G401 (cell line): ENCODE measurements around the gene GPATCH3. TPM values are rescaled to one million over a fixed set of nuclear protein-coding genes. Genes with fewer than 3 reads are reported as not detected.
"Not testable (repeated sequence)": the region's sequence is repeated elsewhere in the genome, so short reads cannot be mapped to it uniquely, and the experiment has no call there.

Experiments
- DNase-seq: peaks from one replicate; pipeline ENCODE4 v3.0.0-alpha.2; 2015; ENCODE audit warnings: low spot score
- in situ Hi-C: cut with HindIII; loops from 2 replicates; pipeline ENCODE4 v1.10.0; 2016; ENCODE audit warnings: low sequenced_read_pairs, mixed read lengths
- total RNA-seq: library from RNA; depleted of rRNA; stranded (reverse); fragments of >200 nt; shearing (Covaris generic); gene quantifications from 2 replicates; pipeline ENCODE4 v1.2.3, GENCODE V29; 2014

GPATCH3 gene
- total RNA-seq, 1 experiment from 2014 or later = 22.0 TPM

DNA sequence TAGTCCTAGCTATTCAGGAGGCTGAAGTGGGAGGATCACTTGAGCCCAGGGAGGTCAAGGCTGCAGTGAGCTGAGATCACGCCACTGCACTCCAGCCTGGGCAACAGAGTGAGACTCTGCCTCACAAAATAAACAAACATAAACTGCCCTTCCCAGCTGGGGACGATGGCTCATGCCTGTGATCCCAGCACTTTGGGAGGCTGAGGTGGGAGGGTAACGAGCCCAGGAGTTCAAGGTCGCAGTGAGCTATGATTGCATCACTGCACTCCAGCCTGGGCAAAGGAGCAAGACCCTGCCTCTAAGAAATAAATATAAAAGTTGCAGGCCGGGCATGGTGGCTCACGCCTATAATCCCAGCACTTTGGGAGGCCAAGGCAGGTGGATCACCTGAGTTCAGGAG, 18.7 kb downstream of the GPATCH3 start:
- DNase-seq, in situ Hi-C loops: not testable (repeated sequence)

GRCh38 chr1:26879793-26880192, 20.5 kb downstream of the GPATCH3 start:
- no peak for DNase-seq
- in situ Hi-C loops = no loop called here

- in situ Hi-C loops = no loop called here
Measured at GRCh38 chr1:26877326-26877725, 22.9 kb downstream of the GPATCH3 start.

DNA sequence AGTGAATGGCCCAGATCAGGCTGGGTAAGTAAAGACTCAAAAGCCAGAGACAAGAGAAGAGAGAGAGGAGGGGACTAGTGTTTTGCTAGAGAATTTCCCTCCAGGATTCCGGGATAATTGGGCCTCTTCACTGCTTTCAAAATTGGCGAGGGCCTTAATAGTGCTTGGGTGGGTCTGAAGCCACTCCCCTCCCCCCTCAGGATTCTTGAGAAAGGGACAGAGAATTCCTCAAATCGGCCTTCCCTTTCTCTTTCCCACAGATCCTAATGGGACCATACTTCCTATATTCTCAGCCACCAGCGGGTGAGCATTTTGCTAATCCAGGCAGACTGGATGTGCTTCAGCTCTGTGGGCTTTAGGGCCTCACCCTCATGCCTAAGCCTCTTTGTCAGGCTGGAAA, 25.4 kb downstream of the GPATCH3 start:
- no peak for DNase-seq
- in situ Hi-C loops = no loop called here

More at GRCh38 chr1:26877326-26877725, 22.9 kb downstream of the GPATCH3 start:
- no peak for DNase-seq

DNA sequence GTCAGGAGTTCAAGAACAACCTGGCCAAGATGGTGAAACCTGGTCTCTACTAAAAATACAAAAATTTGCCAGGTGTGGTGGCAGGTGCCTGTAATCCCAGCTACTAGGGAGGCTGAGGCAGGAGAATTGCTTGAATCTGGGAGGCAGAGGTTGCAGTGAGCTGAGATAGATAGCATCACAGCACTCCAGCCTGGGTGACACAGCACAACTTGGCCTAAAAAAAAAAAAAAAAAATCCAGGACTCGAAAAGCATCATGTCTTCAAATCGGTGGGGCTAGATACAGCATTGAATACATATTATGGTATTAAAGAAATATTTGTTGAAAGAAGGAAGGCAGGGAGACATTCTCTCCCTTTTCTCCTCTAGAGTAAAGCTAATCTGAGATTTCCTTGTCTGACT, 27.2 kb downstream of the GPATCH3 start:
- in situ Hi-C loops, DNase-seq: not testable (repeated sequence)

DNA sequence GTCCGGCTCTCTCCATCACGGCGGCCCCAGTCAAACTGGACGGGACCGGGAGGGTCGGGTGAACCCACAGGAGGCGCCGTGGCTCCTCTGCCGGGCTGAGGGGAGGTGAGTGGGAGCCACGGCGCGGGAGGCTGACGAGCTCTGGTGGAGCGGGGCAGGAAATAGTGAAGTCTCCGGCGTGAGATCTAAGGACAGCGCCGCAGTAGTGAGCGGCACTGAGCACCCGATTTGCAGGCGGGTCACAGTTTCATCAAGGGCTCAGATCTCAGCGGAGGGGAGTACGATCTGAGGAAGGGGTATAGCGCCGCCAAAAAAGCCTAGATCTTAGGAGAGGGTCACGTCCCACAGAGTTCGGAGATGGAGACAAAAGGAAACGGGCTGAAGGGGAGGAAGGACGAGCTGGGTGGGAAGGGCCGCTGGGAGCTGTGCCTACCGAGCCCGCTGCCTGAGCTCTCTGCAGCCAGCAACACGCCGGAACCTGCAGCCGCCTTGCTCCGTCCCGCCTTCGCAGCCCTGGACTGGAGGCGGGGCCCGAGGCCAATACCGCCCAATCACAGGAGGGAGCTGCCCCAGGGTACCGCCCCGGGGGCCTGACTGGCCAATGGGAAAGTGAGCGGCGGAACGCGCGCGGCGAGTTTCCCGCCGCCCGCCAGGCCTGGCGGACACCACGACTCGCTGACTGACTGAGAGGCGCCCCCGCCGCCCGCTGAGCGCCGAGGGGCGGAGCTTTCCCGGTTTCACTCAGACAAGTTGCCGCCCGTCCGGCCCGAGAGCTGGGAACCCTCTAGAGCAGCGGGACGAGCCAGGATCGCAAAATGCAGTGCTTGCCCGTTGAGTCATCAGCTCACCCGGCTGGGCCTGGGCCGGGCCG, 35.4 kb downstream of the GPATCH3 start:
- DNase-seq = peak; percentile 97
- in situ Hi-C loops = no loop called here

DNA sequence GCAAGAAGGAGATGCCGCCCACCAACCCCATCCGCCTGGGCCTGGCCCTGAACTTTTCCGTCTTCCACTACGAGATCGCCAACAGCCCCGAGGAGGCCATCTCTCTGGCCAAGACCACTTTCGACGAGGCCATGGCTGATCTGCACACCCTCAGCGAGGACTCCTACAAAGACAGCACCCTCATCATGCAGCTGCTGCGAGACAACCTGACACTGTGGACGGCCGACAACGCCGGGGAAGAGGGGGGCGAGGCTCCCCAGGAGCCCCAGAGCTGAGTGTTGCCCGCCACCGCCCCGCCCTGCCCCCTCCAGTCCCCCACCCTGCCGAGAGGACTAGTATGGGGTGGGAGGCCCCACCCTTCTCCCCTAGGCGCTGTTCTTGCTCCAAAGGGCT, 36.6 kb downstream of the GPATCH3 start:
- in situ Hi-C loops = no loop called here
- no peak for DNase-seq

DNA sequence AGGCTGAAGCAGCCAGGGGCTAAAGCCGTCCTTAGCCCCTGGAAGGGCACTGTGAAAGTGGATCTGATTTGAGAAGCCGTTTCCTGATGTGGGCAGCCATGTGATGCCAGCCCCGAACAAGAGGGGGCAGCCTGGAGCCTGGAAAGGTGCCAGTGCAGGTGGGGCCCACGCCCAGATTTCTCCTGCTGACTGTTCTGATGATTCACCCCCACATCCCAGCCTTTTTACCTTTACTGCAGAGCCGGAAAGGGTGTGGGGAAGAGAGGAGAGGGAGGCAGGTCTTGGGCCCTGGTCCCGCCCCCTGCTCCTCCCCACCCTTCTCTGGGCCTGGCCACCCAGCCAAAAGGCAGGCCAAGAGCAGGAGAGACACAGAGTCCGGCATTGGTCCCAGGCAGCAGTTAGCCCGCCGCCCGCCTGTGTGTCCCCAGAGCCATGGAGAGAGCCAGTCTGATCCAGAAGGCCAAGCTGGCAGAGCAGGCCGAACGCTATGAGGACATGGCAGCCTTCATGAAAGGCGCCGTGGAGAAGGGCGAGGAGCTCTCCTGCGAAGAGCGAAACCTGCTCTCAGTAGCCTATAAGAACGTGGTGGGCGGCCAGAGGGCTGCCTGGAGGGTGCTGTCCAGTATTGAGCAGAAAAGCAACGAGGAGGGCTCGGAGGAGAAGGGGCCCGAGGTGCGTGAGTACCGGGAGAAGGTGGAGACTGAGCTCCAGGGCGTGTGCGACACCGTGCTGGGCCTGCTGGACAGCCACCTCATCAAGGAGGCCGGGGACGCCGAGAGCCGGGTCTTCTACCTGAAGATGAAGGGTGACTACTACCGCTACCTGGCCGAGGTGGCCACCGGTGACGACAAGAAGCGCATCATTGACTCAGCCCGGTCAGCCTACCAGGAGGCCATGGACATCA, 37.2 kb downstream of the GPATCH3 start, which contains the start of gene SFN:
TSS of gene SFN (plus strand) at position 369 of the 904 bp plus-strand sequence. CDS start at position 433, 64 bp downstream.
- in situ Hi-C loops = no loop called here
- DNase-seq = peak; percentile 36

DNA sequence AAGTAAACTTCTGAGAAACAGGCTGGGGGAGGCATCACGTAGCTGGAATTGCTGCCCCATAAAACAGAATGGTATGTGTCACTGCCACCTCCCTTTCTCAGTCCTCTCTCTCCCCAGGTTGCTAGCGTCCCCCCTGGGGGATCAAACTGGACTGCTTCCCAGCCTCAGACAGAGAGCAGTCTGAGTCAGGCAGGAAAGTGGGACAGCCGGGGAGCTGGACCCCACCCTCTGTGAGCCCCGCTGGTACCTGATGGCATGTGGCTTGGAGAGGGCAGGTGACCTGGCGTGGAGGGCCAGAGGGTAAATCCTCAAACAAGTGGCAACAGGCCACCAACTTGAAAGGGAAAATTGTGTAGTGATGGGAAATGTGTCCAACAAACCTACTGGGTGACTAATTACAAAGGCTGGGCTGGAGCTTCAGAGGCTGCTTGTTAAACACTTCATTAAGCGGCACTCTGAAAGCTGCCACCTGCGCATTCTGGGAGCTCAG, 38.3 kb downstream of the GPATCH3 start:
- peak; percentile 45 for DNase-seq
- in situ Hi-C loops = no loop called here

- in situ Hi-C loops = no loop called here
- no peak for DNase-seq
Measured at GRCh38 chr1:26861286-26861701, 39.0 kb downstream of the GPATCH3 start.

- no peak for DNase-seq
- in situ Hi-C loops = no loop called here
Measured at GRCh38 chr1:26858891-26859640, 41.2 kb downstream of the GPATCH3 start.

- no peak for DNase-seq
- in situ Hi-C loops = no loop called here
Measured at GRCh38 chr1:26858160-26858559, 42.1 kb downstream of the GPATCH3 start.

DNA sequence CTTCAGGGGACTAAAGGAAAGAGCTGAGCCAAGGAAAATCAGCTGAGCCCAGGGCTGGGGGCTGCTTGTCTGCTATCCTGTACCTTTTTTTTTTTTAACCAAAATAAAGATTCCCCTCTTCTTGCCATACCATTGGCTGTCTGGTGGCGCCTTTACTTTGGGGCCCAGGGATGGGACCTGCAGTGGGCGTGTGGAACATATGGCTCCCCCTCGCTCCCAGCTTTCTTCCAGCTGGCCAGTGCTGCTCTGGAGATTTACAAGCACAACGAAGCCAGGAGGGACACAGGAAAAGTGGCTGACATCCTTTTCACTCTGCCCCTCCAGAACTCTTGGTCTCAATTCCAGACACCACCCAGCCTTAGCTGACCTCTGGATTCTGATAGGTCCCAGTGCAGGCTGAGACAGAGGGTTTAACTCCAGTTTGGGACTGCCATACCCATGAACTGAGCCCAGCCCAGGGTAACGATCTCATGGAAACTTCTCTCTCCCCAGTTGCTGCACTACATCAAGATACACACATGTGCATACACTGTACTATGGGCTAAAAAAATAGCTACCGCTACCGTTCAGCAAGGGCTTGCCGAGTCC, 42.7 kb downstream of the GPATCH3 start:
- DNase-seq = no peak

DNA sequence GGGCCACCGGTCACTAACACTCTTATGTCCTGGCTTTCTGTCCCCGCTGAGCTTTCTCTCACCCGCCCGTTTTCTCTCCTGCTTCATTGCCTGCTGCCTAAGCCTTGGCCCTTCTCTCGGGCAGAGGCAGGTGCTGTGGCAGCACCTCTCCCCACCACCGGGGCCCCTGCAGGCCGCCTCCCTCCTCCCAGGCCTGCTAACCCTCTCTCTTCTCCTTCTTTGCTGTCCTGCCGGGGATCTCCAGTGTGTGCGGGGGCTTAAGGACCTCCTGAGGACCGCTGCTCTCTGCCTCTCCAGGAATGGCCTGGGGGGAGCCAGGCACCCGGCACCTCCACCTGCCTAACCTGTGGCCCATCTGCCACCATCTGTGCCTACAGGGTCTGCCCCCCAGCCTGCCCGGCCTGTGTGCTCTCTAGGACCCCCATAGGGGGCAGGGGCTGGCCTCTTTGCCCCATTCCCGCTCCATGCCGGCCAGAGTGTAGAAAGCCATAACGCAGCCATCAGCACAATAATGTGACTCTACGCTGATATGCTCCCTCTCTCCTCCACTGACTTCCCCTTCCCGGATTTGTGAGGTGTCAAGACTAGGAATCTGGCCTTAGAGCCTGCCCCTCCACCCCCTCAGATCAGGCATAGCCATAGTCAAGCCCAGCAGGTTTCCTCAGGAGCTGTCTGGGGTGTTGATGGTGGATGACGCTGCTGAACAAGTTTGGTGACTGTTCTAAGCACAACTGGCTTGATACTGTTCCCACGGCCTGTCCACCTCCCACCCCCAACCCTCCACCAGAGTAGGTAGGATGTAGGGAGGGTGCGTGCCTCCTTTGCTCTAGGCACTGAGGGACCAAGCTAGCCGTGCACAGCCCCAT, 43.4 kb downstream of the GPATCH3 start:
- DNase-seq = peak; percentile 41
- in situ Hi-C loops = no loop called here

More for the DNA sequence above, 42.7 kb downstream of the GPATCH3 start:
- in situ Hi-C loops = no loop called here

DNA sequence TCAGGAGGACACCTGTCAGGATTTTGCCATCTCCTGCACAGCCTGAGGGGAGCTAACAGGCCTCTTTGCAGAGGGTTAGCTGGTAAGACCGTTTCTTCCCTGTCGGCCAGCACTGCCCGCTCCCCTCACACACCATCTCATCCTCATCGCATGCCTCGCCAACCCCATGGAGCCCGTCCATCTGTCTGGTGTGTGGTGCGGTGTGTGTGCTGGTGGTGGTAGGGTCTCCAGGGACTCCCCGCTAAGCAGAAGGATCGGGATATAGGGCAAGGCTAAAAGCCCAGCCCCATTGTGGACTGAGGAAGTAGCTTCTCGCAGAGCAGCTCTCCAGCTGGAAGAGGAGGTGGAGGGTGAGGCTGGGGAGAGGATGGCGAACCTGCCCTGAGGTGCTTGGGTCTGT, 44.1 kb downstream of the GPATCH3 start:
- peak; percentile 53 for DNase-seq
- in situ Hi-C loops = no loop called here

- DNase-seq = peak; percentile 72
- in situ Hi-C loops = no loop called here
Measured at GRCh38 chr1:26855636-26856035, 44.6 kb downstream of the GPATCH3 start.

DNA sequence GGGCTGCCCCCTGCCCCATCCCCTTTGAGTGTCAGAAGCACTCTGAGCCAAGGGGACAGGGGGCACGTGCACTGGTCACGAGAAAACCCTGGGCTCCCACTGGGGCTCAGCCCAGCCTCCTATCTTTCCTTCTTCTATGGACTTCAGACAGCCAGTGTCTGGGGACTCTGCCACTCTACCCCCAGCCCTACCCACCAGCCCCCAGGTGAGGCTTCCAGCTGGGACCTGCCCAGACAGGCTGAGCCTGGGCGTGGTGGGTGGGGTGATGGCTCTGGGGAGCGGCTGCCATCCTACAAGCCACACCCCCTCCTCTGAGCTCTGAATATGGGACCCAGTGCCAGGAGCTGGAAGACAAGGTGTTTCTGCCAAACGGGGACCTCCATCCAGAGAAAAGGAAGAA, 45.4 kb downstream of the GPATCH3 start:
- in situ Hi-C loops = no loop called here
- DNase-seq = no peak

GRCh38 chr1:26853600-26853999, 46.7 kb downstream of the GPATCH3 start:
- DNase-seq = no peak
- in situ Hi-C loops = no loop called here
